Prostate gland (tissue), 2 donors: Measurements from ENCODE around the gene MS4A2.

Experiments
- POLR2A ChIP-seq: fragments of 450-650 bp; IDR thresholded peaks from one replicate; pipeline ENCODE4 v1.6.1; 2016; ENCODE audit warnings: antibody characterized with exemption, mild to moderate bottlenecking
- POLR2AphosphoS5 ChIP-seq: sonication (generic); formaldehyde crosslinking; IDR thresholded peaks from one replicate; pipeline ENCODE4 v1.6.1; 2017; ENCODE audit warnings: antibody characterized with exemption
- TF ChIP-seq, protein P1 (sequence below), 4 experiments: fragments of 200-600 bp in 2 of 4; fragments of 450-650 bp in 2 of 4; sonication (generic) in 2 of 4; IDR thresholded peaks; 1 replicate in 3 of 4; 2 replicates in 1 of 4; pipeline ENCODE4 v1.5.1; 2016 to 2019; ENCODE audit warnings: antibody characterized with exemption in 4 of 4, mild to moderate bottlenecking in 2 of 4, moderate library complexity in 2 of 4

DNA sequence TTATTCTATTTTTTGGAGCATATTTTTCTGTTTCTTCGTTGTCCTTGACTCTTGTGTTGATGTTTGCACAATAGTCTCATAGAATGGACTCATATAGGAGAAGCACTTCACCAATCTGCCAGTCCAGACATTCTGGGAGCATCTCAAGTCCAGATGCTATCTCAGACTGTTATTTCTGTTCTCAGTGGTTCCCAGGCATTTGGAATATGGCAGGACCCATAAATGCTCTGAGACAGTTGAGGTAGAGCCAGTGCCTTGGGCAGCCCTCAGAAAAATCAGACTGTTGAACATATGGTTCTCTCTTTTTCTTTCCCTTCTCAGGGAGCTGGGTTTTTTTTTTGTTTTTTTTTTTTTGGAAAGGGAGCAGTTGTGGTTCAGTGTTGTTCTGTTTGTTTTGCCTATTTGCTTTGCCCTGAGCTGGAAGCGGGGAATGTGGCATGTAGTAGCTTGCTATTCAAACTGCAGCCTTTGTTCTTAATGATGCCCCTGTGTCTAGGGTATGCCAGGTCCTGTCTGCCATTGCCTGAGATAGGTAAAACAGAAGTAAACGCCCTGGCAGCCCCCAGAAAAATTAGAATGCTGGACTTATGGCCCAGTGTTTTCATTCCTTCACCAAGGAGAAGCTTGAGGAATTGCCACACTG is 3.7 kb upstream of the MS4A2 start:
- TF ChIP-seq, protein P1, sequence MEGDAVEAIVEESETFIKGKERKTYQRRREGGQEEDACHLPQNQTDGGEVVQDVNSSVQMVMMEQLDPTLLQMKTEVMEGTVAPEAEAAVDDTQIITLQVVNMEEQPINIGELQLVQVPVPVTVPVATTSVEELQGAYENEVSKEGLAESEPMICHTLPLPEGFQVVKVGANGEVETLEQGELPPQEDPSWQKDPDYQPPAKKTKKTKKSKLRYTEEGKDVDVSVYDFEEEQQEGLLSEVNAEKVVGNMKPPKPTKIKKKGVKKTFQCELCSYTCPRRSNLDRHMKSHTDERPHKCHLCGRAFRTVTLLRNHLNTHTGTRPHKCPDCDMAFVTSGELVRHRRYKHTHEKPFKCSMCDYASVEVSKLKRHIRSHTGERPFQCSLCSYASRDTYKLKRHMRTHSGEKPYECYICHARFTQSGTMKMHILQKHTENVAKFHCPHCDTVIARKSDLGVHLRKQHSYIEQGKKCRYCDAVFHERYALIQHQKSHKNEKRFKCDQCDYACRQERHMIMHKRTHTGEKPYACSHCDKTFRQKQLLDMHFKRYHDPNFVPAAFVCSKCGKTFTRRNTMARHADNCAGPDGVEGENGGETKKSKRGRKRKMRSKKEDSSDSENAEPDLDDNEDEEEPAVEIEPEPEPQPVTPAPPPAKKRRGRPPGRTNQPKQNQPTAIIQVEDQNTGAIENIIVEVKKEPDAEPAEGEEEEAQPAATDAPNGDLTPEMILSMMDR (IDR thresholded peaks at IDR 0.05), result no peak
- TF ChIP-seq POLR2A, result no peak
- no peak for TF ChIP-seq POLR2AphosphoS5
